ENCODE measurements around the gene TAS2R8.

DNA sequence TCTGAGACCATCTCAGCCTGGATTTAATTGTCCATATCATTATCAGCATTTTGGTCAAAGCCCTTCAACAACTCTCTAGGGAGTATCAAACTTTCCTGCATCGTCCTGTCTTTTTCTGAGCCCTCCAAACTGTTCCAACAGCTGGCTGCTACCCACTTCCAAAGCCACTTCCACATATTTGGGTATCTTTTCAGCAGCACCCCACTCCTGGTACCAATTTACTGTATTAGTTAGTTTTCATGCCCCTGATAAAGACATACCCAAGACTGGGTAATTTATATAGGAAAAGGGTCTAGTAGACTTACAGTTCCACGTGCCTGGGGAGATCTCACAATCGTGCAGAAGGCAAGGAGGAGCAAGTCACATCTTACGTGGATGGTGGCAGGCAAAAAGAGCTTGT is 50.9 kb downstream of the TAS2R8 start:
- TF ChIP-seq, protein P1, sequence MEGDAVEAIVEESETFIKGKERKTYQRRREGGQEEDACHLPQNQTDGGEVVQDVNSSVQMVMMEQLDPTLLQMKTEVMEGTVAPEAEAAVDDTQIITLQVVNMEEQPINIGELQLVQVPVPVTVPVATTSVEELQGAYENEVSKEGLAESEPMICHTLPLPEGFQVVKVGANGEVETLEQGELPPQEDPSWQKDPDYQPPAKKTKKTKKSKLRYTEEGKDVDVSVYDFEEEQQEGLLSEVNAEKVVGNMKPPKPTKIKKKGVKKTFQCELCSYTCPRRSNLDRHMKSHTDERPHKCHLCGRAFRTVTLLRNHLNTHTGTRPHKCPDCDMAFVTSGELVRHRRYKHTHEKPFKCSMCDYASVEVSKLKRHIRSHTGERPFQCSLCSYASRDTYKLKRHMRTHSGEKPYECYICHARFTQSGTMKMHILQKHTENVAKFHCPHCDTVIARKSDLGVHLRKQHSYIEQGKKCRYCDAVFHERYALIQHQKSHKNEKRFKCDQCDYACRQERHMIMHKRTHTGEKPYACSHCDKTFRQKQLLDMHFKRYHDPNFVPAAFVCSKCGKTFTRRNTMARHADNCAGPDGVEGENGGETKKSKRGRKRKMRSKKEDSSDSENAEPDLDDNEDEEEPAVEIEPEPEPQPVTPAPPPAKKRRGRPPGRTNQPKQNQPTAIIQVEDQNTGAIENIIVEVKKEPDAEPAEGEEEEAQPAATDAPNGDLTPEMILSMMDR (IDR thresholded peaks at IDR 0.05 in 2 of 3, conservative IDR thresholded peaks at IDR 0.05 in 1 of 3; ENCODE audit: control insufficient read depth in 2 of 3, extremely low read depth in 1 of 3, insufficient read depth in 1 of 3, low read depth in 3 of 3, low read length in 3 of 3) = no peak
- TF ChIP-seq POLR2AphosphoS5 (IDR thresholded peaks at IDR 0.05; ENCODE audit: low read length) = no peak
